ENCODE measurements around the gene RAB6B. TPM values are rescaled to one million over a fixed set of nuclear protein-coding genes. Genes with fewer than 3 reads are reported as not detected.

Gene RAB6B
- total RNA-seq, 1 experiment from 2014 or later = 18.0 TPM

DNA sequence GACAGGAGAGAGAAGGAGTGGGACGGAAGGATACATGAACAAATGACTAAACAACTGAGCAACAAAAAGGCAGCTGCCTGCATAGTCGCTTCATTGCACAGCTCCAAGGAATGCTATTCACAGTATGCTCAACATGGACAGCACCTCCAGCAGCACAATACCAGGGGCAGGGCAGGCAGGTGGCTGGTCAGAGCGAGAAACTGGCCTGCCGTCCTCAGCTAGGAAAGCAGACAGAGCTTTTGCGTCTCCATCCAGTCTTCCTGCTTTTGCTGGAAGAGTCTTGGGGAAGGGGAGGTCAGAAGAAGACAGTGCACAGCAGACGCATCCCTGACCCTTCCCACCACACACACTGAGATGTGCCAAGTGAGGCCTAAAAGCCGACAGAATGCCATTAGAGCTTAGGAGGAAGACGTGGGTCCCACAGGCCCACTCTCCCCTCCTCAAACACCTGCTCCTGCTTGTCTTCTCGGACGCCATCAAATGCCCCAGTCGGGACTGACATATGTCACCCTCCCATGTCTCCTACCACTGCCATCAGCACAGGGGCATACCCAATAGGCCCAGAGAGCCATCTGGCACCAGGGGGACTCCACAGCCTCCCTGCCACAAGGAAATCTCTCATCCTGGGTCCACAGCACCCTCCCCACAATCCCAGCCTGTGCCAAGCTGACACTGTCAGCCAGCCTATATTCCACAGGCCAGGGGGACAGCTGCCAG, 3.9 kb downstream of the RAB6B start:
- peaks cover 26% of the 10 kb centered on the region for H3K4me1 Mint-ChIP-seq
- ATAC-seq = no peak
- ChIA-PET POLR2A (interaction anchor here (0.9 kb wide), 1 partner anchor 483 kb away, joined by 3 read pairs; no protein-coding TSS in a partner anchor), CTCF (no interaction called here)
- TF ChIP-seq, protein P1, sequence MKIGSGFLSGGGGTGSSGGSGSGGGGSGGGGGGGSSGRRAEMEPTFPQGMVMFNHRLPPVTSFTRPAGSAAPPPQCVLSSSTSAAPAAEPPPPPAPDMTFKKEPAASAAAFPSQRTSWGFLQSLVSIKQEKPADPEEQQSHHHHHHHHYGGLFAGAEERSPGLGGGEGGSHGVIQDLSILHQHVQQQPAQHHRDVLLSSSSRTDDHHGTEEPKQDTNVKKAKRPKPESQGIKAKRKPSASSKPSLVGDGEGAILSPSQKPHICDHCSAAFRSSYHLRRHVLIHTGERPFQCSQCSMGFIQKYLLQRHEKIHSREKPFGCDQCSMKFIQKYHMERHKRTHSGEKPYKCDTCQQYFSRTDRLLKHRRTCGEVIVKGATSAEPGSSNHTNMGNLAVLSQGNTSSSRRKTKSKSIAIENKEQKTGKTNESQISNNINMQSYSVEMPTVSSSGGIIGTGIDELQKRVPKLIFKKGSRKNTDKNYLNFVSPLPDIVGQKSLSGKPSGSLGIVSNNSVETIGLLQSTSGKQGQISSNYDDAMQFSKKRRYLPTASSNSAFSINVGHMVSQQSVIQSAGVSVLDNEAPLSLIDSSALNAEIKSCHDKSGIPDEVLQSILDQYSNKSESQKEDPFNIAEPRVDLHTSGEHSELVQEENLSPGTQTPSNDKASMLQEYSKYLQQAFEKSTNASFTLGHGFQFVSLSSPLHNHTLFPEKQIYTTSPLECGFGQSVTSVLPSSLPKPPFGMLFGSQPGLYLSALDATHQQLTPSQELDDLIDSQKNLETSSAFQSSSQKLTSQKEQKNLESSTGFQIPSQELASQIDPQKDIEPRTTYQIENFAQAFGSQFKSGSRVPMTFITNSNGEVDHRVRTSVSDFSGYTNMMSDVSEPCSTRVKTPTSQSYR (CRISPR knock-in tag; IDR thresholded peaks at IDR 0.05) = no peak
- TF ChIP-seq ZNF232 (CRISPR knock-in tag; IDR thresholded peaks at IDR 0.05) (no peak), ESRRA (CRISPR knock-in tag; IDR thresholded peaks at IDR 0.05; ENCODE audit: borderline replicate concordance) (no peak), NFE2L1 (CRISPR knock-in tag; IDR thresholded peaks at IDR 0.05) (no peak), TP53 (CRISPR knock-in tag; IDR thresholded peaks at IDR 0.05) (no peak), ZNF219 (CRISPR knock-in tag; IDR thresholded peaks at IDR 0.05; ENCODE audit: borderline replicate concordance) (no peak), CREB1 (CRISPR knock-in tag; IDR thresholded peaks at IDR 0.05) (no peak), MXD4 (CRISPR knock-in tag; IDR thresholded peaks at IDR 0.05; ENCODE audit: borderline replicate concordance) (no peak)
- TF ChIP-seq, protein P2, sequence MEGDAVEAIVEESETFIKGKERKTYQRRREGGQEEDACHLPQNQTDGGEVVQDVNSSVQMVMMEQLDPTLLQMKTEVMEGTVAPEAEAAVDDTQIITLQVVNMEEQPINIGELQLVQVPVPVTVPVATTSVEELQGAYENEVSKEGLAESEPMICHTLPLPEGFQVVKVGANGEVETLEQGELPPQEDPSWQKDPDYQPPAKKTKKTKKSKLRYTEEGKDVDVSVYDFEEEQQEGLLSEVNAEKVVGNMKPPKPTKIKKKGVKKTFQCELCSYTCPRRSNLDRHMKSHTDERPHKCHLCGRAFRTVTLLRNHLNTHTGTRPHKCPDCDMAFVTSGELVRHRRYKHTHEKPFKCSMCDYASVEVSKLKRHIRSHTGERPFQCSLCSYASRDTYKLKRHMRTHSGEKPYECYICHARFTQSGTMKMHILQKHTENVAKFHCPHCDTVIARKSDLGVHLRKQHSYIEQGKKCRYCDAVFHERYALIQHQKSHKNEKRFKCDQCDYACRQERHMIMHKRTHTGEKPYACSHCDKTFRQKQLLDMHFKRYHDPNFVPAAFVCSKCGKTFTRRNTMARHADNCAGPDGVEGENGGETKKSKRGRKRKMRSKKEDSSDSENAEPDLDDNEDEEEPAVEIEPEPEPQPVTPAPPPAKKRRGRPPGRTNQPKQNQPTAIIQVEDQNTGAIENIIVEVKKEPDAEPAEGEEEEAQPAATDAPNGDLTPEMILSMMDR (IDR thresholded peaks at IDR 0.05) = no peak
- H3K4me3 Mint-ChIP-seq = no peak overlapping the region
- H3K9me3 Mint-ChIP-seq = no peaks in the 10 kb centered on the region
- no peak for DNase-seq (ENCODE audit: low spot score)
- H3K27me3 Mint-ChIP-seq (ENCODE audit: low read depth) = peaks cover 34% of the 10 kb centered on the region
- no peaks in the 10 kb centered on the region for H3K36me3 Mint-ChIP-seq
- H3K27ac Mint-ChIP-seq = no peak overlapping the region

DNA sequence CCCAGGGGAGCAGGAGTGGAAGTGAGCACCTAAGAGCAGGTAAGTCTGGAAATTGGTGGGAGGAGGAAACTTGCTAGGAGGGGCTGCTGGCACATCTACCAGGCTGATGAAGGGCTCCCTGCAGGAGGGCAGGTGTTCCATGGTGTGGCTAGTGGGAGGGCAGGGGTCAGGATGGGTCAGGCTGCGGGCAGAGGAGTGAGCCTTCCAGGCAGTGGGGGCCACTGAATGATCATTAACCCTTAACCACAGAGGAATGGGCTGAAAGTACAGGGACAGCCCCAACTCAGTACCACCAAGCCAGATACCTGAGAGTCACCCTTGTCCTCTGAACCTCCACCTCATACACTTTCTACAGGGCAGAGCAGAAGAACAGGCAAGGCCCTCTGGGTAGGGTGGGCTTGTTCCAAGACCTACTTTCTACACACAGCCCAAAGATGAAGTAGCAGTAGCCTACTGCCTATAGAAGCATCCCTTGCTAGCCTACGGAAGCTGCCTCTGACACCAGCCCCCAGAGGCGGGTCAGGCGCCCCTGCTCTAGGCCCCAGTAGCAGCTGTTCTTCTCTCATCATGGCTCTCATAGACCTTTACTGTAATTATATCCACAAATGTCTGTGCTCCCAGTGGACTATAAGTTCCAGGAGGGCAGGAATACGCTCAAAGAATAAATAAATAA, 4.6 kb downstream of the RAB6B start:
- ATAC-seq = no peak
- no peak for TF ChIP-seq SOX15 (CRISPR knock-in tag; IDR thresholded peaks at IDR 0.05)
- TF ChIP-seq ATF1 (CRISPR knock-in tag; IDR thresholded peaks at IDR 0.05) = no peak
- TF ChIP-seq, protein P3, sequence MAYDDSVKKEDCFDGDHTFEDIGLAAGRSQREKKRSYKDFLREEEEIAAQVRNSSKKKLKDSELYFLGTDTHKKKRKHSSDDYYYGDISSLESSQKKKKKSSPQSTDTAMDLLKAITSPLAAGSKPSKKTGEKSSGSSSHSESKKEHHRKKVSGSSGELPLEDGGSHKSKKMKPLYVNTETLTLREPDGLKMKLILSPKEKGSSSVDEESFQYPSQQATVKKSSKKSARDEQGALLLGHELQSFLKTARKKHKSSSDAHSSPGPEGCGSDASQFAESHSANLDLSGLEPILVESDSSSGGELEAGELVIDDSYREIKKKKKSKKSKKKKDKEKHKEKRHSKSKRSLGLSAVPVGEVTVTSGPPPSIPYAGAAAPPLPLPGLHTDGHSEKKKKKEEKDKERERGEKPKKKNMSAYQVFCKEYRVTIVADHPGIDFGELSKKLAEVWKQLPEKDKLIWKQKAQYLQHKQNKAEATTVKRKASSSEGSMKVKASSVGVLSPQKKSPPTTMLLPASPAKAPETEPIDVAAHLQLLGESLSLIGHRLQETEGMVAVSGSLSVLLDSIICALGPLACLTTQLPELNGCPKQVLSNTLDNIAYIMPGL (CRISPR knock-in tag; IDR thresholded peaks at IDR 0.05) = no peak
- no peak for TF ChIP-seq SMAD4 (CRISPR knock-in tag; IDR thresholded peaks at IDR 0.05)
- no peak for TF ChIP-seq IRF2 (CRISPR knock-in tag; IDR thresholded peaks at IDR 0.05; ENCODE audit: borderline replicate concordance, low read depth)
- no peak for TF ChIP-seq ELF4 (CRISPR knock-in tag; IDR thresholded peaks at IDR 0.05; ENCODE audit: low read depth)
- Mint-ChIP-seq H3K9me3 (no peaks in the 10 kb centered on the region), H3K27ac (no peak overlapping the region), H3K4me1 (peaks cover 26% of the 10 kb centered on the region), H3K36me3 (no peaks in the 10 kb centered on the region), H3K4me3 (no peak overlapping the region), H3K27me3 (ENCODE audit: low read depth) (peaks cover 27% of the 10 kb centered on the region)
- CTCF ChIA-PET = no interaction called here
- POLR2A ChIA-PET = no interaction called here
- no peak for DNase-seq (ENCODE audit: low spot score)

DNA sequence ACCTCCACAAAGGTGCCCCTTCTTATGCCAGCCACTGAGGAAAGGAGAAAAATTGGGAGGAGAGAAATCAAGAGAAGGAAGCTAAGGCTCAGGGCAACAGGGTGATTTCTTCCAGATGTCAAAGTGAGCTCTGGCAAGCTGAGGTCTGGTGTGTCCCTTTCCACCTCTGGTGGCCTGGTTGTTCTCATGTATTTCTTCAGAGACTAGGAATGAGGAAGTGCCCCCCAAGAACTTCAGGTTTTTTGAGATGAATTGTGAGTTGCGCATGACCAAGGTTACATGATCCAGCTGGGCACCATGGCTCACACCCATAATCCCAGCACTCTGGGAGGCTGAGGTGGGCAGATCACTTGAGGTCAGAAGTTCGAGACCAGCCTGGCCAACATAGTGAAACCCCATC, 5.6 kb downstream of the RAB6B start:
- ATAC-seq = no peak
- TF ChIP-seq, protein P4, sequence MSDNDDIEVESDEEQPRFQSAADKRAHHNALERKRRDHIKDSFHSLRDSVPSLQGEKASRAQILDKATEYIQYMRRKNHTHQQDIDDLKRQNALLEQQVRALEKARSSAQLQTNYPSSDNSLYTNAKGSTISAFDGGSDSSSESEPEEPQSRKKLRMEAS (CRISPR knock-in tag; IDR thresholded peaks at IDR 0.05) = no peak
- TF ChIP-seq, protein P5, sequence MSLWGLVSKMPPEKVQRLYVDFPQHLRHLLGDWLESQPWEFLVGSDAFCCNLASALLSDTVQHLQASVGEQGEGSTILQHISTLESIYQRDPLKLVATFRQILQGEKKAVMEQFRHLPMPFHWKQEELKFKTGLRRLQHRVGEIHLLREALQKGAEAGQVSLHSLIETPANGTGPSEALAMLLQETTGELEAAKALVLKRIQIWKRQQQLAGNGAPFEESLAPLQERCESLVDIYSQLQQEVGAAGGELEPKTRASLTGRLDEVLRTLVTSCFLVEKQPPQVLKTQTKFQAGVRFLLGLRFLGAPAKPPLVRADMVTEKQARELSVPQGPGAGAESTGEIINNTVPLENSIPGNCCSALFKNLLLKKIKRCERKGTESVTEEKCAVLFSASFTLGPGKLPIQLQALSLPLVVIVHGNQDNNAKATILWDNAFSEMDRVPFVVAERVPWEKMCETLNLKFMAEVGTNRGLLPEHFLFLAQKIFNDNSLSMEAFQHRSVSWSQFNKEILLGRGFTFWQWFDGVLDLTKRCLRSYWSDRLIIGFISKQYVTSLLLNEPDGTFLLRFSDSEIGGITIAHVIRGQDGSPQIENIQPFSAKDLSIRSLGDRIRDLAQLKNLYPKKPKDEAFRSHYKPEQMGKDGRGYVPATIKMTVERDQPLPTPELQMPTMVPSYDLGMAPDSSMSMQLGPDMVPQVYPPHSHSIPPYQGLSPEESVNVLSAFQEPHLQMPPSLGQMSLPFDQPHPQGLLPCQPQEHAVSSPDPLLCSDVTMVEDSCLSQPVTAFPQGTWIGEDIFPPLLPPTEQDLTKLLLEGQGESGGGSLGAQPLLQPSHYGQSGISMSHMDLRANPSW (CRISPR knock-in tag; conservative IDR thresholded peaks at IDR 0.05; ENCODE audit: low read depth) = no peak
- TF ChIP-seq TP53 (CRISPR knock-in tag; IDR thresholded peaks at IDR 0.05) = no peak
- no peak for TF ChIP-seq SMAD3 (CRISPR knock-in tag; IDR thresholded peaks at IDR 0.05; ENCODE audit: borderline replicate concordance)
- TF ChIP-seq ZNF416 (CRISPR knock-in tag; IDR thresholded peaks at IDR 0.05) = no peak
- TF ChIP-seq ATF1 (CRISPR knock-in tag; IDR thresholded peaks at IDR 0.05) = no peak
- TF ChIP-seq, protein P6, sequence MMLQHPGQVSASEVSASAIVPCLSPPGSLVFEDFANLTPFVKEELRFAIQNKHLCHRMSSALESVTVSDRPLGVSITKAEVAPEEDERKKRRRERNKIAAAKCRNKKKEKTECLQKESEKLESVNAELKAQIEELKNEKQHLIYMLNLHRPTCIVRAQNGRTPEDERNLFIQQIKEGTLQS (CRISPR knock-in tag; conservative IDR thresholded peaks at IDR 0.05) = no peak
- no peak for TF ChIP-seq CREM (CRISPR knock-in tag; IDR thresholded peaks at IDR 0.05)
- no peak for TF ChIP-seq NFE2L1 (CRISPR knock-in tag; IDR thresholded peaks at IDR 0.05)
- POLR2A ChIA-PET = interaction anchor here (0.7 kb wide), 1 partner anchor 71 kb away, joined by 3 read pairs; no protein-coding TSS in a partner anchor
- H3K9me3 Mint-ChIP-seq = no peaks in the 10 kb centered on the region
- no peak for DNase-seq (ENCODE audit: low spot score)
- CTCF ChIA-PET = no interaction called here
- no peaks in the 10 kb centered on the region for H3K36me3 Mint-ChIP-seq
- no peak overlapping the region for H3K27ac Mint-ChIP-seq
- H3K4me3 Mint-ChIP-seq = no peak overlapping the region
- peaks cover 26% of the 10 kb centered on the region for H3K4me1 Mint-ChIP-seq
- peaks cover 24% of the 10 kb centered on the region for H3K27me3 Mint-ChIP-seq (ENCODE audit: low read depth)
